LoVo (cell line): ENCODE results near the gene SPEM1.
A peak's percentile ranks its signal among the peaks of the same experiment; 100 is the strongest.

ENCODE experiments used
- DNase-seq: peaks from one replicate; pipeline ENCODE4 v3.0.0-alpha.2; 2016; ENCODE audit warnings: low spot score

The SPEM1 gene

DNA sequence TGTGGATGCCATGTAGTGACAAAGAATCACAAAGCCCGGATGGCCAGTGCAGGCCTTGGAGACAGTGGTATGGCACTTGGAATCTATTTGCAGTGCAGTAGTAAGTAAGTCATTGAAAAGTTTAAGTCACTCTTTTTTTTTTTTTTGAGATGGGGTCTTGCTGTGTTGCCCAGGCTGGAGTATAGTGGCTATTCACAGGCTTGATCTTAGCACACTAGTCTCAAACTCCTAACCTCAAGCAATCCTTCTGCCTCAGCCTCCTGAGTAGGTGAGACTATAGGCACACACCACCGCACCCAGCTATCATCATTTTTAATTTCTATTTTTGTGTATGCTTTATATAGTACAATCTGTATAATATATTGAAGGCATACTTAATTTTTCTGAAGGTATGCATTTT, 21.5 kb upstream of the SPEM1 start:
- DNase-seq = no peak

DNA sequence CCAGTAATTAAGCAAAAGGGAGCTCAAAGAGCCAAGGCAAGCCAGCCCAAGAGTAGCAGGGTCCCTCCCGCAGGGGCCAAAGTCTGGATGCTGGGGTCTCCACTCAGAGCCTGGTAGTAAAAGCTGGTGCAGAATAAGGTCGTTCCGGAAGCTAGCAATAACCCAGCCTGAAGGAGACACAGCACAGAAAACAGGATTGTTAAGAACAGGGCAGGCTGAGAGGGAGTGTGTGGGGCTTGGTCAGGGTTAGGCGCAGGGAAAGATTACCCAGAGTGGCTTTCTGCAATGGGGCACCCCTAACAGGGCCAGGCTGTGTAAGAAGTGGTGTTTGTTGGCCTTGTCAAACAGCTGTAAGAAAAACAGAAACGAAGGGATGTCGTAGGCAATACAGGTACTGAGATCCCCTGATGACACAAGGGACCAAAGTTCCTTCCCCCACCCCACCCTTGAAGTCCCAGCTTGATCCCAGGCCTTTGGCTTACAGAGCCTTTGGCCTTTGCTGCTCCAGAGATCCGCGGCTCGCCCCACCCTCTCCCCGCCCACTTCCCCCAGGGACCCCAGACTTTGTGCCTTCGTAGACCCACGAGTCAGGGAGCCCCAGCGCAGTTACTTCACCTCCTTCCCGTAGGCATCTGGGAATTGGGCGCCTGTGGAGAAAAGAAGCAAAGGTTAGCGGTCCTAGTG, 16.9 kb upstream of the SPEM1 start:
- DNase-seq = peak; percentile 26

DNA sequence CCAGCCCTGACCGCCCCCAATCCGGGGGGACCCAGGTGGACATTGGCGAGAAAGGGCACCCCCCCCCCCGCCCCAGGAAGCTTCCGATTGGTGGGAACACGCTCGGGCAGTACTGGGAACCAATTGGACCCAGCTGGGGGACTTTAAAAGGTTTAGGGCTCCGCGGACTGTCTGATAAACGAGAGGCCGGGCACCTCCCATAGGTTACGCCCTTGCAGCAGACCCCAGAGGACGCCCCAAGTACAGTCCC, 16.5 kb upstream of the SPEM1 start:
- peak; percentile 58 for DNase-seq

DNA sequence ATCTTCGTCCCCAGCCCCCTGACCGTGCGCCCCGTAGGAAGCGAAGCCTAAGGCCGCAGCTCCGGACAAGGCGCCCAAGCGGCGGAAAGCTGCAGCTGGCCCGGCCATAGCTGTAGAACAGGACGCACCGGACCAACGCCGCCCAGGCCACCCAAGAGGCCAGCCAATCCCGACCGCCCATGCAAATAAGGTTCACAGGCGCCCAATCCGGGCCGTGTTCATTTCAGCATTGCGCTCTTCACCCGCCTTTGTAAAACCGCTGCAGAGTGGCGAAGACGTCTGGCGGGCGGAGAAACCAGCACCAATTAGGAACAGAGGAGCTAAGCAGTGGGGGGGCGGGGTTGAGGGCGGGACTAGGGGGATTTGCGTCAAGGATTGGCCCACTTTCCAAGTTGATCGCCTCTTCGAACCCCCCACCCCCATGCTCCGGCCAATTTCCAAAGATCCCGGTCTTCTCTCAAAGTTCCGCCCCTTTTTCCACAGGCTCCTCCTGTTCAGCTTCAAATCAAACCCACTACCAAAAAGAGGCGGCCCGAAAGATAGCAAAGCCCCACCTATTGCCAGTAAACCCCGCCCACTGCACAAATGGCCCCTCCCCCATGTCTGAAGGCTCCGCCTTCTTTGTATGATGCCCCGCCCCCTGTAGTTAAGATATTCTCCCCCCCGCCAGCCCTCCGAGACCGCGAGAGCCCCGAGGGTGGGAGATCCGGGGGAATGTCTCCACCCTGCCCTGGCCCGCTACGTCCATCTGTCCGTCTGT, 16.0 kb upstream of the SPEM1 start, which contains the start of gene TMEM256:
TSS of gene TMEM256 (minus strand) at position 121 of the 760 bp plus-strand sequence. CDS start at position 108, 13 bp downstream.
- peak; percentile 99 for DNase-seq

DNA sequence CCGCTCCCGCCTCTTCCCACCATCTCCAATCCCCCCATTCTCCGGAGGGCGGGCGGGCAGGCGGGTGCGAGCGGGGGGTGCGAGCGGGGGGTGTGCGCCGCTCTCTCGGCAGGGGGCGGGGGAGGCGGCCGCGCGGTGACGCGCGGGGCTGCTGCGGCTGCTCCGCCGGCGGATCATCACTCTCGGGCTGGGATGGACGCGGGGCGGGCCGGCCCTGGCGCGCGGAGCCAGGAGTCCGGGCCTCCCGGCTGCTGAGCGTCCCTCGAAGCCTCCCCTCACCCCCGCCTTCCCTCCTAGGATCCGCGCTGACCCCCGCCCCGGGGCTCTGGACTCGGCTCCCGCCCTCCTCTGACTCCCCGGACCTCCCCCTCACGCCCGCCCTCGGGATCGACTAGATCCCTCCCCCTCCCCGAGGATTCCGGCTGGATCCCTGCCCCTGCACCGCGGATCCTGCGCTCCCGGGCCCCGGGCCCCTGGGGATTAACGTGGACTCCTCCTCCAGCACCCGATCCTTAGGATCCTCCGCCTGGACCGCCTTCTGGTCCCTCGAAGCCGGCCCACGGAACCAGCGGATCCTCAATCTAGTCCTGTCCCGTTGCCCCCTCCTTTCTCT, 15.3 kb upstream of the SPEM1 start:
- no peak for DNase-seq

DNA sequence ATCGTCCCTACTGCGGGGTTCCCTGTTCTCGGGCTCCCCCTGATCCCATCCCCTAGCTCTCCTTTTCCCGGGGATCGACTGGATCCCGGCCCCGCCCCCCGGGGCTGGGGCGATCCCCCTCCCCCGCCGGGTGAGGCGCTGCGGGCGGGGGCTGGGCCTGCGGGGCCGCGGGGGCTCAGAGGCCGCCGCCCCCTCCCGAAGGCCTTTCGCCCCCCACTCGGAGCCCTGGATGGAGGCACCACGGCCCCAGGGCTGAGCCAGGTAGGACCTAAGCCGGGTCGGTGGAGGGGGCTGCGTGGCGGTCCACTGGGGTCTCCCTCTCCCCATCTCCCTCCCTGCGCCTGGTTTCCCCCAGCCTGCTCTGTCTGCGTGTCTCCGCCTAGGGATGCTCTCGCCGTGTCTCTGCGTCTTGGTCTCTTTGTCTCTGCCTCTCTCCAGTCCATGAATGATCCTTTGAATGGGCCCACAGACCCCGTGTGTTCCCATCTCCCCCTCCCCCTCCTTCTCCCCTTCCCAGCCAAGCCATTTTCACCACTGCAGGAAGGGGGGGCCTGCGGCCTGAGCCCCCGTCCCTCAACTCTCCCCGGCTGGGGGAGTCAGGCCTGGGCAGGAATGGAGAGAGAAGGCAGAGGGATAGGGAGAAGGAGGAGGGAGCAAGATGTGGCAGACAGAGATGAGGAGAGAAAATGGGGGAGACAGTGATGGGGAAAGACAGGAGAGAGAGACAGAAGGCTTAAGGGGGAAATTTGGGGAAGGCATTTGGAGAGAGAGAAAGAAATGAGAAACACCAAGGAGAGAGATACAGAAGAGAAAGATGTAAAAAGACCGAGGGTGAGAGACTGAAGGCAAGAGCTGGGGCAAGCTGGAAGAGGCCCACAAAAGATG, 14.5 kb upstream of the SPEM1 start:
- DNase-seq = no peak

DNA sequence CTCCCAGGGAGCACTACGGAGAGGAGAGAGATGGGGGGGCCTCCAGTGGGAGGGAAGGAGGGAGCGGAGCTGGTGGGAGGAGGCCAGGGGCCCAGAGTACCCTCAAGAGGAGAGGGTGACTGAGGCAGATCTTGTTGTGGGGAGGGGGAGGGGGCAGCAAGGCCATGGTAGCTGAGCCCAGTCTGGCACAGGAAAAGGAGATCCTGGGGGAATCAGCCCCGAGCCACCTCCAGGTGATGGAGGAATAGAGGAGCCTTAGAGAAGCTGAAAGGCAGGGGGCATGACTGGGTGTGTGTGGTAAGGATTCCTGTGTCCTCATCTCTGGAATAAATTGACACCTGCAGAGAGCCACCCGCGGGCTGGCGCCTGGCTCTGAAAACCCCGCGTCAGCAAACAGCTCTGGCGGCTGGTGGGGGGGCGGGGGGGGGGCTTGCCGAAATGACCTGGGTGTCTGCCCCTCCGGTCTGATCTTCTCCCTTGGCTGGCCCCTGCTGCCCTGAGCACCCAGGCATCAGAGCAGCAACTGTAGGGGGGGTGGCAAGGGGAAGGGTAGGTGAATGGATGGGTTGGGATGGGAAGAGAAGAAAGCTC, 13.8 kb upstream of the SPEM1 start:
- no peak for DNase-seq

DNA sequence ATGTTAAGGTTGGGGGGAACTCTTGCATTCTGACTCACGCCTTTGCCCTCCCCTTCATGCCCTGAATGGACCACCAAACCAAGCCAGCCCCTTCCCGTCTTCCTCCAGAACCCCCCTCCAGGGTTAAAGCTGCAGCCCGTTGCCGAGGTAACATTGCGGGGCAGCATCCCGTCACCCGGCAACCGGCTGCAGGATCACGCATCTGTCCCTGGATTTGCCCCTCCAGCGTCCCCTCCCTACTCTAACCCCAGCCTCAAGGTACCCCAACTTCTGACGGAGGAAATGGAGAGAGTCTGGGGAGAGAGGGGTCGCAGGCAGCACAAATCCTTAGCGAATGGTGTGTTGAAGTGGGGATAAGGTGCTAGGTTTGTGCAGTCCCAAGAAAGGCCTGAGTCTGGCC, 13.0 kb upstream of the SPEM1 start:
- no peak for DNase-seq

DNA sequence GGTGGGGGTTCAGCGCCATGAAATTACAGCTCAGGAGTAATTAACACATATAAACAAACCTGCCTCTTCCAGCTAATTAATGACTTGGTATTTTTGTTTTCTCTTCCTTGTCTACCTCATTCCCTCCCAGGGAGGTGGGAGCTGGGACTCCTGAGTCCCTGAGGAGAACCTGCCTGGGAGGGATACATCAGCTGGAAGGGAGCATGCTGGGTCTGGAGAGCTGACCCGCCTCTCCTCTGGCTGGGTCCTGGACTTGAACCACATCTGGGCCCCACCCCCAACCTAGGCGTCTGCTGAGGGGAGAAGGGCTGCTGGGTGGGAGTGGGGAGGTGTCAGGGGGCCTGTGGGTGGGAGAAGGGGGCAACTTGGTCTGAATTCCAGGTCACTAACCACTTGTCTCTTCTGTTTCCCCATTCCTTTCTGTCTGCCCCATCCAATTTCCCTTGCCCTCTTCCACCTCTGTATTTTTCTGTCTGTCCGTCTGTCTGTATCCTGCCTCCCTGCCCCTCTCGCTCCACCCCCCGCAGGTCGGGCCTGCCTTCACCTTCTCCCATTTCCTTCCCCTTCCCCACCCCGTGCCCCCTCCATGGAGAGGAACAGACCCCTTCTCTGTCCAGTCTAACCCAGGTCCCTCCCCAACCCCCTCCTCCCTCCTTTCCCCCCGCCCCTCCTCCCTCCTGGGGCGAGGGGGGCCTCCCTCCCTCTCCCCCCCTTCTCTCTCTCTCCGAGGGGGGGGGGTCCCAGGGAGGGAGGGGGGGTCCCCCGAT, 12.5 kb upstream of the SPEM1 start, which contains the start of gene NLGN2:
TSS of gene NLGN2 (plus strand) at position 361 of the 767 bp plus-strand sequence. CDS start 411 bp downstream, outside the sequence.
- DNase-seq = no peak

DNA sequence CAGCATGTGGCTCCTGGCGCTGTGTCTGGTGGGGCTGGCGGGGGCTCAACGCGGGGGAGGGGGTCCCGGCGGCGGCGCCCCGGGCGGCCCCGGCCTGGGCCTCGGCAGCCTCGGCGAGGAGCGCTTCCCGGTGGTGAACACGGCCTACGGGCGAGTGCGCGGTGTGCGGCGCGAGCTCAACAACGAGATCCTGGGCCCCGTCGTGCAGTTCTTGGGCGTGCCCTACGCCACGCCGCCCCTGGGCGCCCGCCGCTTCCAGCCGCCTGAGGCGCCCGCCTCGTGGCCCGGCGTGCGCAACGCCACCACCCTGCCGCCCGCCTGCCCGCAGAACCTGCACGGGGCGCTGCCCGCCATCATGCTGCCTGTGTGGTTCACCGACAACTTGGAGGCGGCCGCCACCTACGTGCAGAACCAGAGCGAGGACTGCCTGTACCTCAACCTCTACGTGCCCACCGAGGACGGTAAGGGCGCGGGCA, 11.8 kb upstream of the SPEM1 start:
- no peak for DNase-seq

DNA sequence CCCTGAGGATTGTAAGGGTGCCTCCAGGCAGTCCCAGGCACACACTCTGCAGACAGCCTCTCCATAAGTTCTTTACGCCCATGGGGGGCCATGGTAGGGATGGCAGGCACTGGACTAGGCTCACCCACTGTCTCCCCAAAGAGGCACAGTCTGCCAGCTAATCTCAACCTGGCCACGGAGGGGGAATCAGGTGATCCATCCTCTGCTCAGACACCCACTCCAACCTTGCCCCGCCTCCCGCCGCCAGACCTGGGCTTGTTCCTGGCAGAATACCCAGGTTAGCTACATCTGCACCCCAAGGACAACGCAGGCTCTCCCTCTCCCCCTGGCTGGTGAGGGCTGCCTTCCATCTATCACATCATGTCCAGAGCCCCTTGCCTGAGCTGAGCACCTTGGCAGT, 11.3 kb upstream of the SPEM1 start:
- no peak for DNase-seq

DNA sequence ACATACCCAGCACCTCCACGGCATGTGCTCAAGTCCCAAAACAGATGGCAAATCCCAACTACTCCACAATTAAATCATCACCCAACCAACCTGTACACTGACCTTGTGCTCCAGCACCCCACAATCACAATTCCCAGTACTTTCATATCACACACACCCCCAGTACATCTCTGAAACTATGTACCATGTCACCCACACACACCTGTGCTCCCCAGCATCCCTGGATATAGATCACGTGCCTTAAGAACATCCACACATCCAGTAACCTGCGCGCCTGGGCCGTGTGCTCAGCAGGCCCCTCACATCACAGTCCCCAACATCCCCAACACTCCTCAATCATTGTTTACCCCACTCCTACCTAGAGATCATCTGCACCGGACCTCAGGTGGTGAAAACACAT, 10.4 kb upstream of the SPEM1 start:
- no peak for DNase-seq

DNA sequence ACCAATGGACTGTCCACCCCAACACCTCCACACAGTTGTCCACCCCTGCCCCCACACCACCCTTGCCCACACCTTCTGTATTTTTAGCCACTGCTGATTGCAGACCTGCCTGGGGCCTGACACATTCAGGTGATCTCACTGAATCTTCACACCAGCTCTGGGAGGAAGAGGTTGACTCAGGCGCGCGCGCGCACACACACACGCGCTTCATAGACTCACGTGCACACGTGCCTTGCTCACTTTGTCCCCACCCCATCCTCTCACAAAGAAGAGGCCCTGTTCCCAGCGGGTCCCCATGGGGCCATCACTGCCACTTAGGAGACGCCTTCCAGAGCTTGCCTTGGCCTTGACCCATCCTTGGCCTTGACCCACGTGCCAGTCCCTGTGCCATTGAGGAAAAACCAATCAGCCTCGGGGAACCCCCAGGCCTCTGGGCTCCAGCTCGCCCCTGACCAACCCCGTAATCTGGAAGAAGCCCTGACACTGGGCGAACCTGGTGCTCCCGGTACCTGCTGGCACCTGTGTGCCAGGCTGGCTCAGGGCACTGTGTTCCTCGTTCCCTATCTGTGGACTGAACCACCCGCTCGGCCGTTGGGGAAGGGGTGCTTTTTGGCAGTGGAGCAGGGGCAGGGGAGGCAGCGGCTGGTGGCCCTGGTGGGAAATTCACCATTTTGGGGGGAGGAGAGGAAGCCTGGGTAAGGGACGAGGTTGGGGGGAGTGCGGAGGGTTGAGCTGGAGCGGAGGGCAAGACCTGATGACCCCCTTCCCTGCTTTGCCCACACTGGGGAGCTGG, 9.3 kb upstream of the SPEM1 start:
- no peak for DNase-seq

DNA sequence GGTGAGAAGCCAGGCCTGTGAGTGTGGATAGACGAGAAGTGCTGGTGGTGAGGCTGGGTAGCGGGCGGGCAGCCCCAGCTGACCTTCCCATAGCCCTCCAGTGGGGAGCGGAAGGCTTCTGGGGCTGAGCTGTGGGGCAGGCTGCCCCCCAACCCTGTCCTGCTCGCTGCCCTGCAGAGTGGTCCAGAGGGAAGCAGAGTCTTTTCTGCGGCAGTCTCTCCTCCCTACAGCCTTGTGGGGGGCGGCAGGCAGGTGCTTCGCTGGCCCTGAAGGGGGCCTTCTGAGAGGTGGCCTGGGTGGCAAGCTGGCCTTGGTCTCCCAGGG, 8.7 kb upstream of the SPEM1 start:
- DNase-seq = no peak

DNA sequence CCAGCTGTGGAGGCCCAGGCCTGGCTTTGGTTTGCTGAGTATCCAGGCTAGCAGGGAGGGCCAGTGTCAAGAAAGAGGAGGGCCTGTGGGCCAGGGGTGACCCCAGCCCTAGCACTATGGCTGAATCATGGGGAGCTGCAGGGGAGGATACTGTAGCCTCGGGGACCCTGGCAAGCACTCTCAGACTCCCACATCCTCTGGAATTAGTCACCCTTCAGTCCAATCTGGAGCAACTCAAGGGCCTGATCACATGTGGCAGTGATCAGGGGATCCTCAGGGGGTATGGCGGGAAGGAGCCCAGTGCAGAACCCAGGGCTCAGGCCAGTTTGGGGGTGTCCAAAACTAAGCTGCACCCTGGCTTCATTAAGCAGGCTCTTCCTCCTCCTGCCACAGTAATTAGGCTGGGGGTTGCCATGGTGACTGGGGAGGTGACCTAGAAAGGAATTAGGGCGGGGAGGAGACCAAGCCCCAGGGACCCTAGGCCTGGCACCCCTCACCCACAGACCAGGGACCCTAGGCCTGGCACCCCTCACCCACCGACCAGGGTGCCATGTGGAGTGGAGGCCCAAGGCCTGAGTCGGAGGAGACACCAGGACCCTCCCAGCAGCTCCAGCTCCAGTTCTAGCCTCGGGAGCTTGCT, 6.7 kb upstream of the SPEM1 start:
- DNase-seq = no peak

DNA sequence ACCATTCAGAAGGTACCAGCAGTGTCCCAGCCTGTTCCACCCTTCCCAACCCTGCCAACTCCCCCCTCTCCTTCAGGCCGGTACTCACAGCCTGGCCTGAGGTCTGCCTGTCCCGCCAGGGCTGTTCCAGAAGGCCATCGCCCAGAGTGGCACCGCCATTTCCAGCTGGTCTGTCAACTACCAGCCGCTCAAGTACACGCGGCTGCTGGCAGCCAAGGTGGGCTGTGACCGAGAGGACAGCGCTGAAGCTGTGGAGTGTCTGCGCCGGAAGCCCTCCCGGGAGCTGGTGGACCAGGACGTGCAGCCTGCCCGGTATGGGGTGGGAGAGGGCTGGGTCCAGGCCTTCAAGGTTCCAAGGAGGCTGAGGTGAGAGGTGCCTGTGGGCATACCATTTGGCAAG, 5.3 kb upstream of the SPEM1 start:
- no peak for DNase-seq

DNA sequence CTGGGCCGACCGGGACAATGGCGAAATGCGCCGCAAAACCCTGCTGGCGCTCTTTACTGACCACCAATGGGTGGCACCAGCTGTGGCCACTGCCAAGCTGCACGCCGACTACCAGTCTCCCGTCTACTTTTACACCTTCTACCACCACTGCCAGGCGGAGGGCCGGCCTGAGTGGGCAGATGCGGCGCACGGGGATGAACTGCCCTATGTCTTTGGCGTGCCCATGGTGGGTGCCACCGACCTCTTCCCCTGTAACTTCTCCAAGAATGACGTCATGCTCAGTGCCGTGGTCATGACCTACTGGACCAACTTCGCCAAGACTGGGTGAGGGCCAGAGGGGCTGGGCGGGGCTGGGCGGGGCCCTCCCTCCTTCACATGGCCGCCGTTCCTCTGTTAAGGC, 4.3 kb upstream of the SPEM1 start:
- no peak for DNase-seq

DNA sequence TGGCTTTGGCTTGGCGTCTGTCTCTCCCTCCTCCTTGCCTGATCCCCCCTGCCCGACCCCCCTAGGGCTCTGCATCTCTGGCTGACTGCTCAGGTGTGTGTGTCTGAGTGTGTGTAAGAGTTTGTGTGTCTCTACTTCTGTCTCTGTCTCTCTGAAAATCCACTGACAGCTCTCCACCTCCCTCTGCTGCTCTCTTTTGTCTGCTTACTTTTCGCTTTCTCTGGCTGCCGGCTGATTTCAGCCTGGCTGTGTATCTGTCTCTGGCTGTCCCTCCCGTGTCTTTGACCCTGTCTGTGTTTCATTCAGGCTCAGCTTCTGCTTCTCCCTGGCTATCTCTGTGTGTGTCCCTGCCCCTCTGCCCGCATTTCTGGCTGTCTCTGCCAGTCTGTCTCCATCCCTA, 3.8 kb upstream of the SPEM1 start:
- DNase-seq = no peak

DNA sequence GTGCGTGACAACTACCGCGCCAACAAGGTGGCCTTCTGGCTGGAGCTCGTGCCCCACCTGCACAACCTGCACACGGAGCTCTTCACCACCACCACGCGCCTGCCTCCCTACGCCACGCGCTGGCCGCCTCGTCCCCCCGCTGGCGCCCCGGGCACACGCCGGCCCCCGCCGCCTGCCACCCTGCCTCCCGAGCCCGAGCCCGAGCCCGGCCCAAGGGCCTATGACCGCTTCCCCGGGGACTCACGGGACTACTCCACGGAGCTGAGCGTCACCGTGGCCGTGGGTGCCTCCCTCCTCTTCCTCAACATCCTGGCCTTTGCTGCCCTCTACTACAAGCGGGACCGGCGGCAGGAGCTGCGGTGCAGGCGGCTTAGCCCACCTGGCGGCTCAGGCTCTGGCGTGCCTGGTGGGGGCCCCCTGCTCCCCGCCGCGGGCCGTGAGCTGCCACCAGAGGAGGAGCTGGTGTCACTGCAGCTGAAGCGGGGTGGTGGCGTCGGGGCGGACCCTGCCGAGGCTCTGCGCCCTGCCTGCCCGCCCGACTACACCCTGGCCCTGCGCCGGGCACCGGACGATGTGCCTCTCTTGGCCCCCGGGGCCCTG, 3.0 kb upstream of the SPEM1 start:
- no peak for DNase-seq
